Left renal cortex interstitium (tissue), 4 donors: ENCODE results near the gene DCHS1. TPM values are rescaled to one million over a fixed set of nuclear protein-coding genes. Genes with fewer than 3 reads are reported as not detected.

Source experiments
- DNase-seq, 4 donors: peaks; one replicate each; pipeline ENCODE4 v3.0.0-alpha.2; 2013; ENCODE audit warnings: low read depth in 4 of 4, low spot score in 2 of 4, missing footprints in 1 of 4
- polyA plus RNA-seq, 4 donors: library from polyadenylated mRNA; unstranded; fragments of 120-200 nt; gene quantifications; one replicate each; pipeline ENCODE4 v1.2.1, GENCODE V29; 2013; ENCODE audit not compliant: insufficient read length in 4 of 4

The DCHS1 gene
- polyA plus RNA-seq, 4 donors = 29.8 to 49.5 (median 37.8) TPM

DNA sequence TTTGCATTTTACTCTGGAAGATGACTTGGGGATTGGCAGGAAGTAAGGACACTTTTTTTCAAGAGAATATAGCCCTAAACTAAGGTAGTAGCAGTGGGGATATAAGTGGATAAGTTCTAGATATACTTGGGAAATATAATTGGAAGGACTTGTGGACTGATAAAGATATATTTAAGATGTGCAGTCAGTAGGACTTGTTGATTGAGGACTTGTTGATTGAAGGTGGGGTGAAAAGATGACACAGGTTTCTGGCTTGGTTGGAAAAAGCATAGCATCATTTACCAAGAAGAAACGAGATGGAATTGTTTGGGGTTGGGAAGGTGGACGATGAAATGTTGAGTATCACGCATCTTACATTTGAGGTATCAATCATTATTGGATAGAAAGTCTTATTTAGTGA lies 42.1 kb downstream of the DCHS1 start:
- DNase-seq = no peak

DNA sequence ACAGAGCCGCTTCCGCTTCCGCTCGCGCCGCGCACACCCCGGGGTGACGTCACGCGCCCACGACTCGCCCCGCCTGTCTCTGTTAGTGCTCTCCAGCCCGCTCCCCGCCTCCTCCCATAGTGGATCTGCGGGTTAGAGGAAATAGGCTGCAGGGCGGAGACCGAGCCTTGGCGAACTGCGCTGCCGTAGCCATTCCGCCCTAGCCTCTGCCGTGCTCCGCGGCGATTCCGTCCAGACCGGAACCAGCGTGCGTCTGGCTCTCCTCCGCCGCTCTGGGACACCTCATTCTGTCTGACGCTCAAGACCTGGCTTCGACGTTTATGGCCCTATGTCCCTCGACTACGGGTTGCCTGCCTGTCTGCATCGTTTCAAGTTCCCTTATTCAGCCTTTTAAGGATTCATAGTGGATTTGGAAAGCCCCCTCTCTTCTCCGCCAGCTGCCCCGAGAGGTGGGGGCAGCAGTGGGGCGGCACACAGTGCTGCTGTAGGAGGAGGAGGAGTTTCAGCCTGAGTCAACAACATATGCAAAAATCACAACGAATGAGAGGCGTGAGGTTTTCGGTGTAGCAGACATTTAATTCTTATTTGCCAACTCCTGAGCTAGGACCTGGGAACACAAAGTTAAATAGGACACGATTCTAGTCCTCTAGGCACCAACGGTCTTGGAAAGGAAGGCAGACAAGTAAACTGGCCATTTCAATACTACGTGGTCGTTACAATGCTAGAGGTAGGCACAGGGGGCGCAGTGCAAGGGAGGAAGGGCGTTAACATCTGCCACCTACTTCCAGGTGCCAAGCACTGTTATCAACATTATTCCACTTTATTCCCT lies 43.2 kb downstream of the DCHS1 start, which contains the start of gene TAF10:
Gene TAF10 (minus strand): TSS at position 4 of the 829 bp plus-strand sequence. CDS start 27 bp downstream, outside the sequence.
- peak in 3 of 4 donors; percentile 84 to 92 (median 86) for DNase-seq

DNA sequence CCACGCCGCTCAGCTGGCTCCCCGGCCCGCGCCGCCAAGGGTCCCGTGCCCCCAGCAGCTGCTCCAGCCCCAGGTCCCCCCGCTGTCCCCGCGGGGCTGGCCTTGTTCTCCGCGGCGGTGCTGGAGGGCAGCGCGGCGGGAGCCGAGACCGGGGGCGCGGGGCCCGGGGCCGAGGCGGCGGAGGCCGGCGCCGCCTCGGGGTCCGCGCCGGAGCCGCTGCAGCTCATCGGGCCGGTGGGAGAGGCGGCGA lies 43.7 kb downstream of the DCHS1 start:
- DNase-seq = no peak

DNA sequence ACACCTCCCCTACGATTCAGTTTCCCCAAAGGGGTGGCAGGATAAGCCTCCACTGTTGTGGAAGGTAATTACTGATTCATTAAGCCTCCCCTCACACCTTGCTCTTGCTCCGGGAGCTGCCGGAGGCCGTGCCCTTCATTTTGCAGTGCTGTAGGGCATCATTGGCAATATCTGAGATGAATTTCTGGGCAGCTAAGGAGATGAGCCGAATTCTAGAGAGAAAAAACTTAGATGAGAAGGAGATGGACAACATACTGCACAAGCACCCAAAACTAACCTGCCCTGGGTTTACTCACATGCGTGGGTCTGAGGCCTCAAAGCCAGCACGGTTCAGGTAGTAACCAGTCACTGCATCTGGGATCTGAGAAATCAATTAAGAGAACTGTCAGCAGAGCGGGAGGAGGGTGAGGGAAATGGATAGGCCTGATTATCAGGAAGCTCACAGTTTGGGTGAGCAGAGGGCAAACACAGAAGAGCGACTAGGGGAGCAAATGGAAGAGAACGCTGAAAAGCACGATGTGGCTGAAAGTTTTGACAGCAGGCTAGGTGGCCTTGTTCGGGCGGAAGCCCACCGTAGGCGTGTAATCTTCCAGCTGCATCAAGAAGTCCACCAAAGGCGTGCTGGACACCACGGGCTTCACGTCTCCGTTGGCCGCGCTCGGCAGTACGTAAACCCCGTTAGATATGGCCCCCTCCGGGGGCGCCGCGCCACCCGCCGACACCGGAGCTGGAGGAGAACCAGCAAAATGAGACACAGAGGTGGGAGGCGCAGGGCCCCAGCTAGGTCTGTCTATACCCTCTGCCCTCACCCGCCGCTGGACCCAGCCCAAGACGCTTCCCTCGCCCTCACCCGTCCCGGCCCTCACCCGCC lies 44.3 kb downstream of the DCHS1 start:
- no peak for DNase-seq

DNA sequence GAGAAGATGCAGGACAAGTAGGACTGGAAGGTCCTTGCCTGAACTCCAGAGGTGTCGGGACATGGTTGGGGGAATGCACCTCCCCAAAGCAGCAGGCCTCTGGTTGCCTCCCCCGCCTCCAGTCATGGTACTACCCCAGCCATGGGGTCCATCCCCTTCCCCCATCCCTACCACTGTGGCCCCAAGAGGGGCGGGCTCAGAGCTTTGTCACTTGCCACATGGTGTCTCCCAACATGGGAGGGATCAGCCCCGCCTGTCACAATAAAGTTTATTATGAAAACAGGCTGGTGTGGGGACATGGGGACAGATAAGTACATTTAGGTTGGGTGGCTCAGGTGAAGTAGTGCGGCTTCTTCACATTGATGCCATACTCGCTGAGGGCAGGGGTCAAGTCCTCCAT lies 45.0 kb downstream of the DCHS1 start:
- no peak for DNase-seq

DNA sequence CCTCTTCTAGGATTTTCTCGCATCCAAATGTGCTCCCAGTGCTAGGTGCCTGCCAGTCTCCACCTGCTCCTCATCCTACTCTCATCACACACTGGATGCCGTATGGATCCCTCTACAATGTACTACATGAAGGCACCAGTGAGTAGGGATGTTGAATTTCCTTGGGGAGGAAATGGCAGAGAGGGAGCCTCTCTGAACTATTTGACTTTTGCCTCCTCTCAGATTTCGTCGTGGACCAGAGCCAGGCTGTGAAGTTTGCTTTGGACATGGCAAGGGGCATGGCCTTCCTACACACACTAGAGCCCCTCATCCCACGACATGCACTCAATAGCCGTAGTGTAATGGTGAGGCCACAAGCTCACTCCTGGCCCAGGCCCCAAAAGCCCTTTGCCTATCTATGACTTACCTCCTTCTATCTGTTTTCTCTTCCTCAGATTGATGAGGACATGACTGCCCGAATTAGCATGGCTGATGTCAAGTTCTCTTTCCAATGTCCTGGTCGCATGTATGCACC lies 46.0 kb downstream of the DCHS1 start:
- DNase-seq = no peak

DNA sequence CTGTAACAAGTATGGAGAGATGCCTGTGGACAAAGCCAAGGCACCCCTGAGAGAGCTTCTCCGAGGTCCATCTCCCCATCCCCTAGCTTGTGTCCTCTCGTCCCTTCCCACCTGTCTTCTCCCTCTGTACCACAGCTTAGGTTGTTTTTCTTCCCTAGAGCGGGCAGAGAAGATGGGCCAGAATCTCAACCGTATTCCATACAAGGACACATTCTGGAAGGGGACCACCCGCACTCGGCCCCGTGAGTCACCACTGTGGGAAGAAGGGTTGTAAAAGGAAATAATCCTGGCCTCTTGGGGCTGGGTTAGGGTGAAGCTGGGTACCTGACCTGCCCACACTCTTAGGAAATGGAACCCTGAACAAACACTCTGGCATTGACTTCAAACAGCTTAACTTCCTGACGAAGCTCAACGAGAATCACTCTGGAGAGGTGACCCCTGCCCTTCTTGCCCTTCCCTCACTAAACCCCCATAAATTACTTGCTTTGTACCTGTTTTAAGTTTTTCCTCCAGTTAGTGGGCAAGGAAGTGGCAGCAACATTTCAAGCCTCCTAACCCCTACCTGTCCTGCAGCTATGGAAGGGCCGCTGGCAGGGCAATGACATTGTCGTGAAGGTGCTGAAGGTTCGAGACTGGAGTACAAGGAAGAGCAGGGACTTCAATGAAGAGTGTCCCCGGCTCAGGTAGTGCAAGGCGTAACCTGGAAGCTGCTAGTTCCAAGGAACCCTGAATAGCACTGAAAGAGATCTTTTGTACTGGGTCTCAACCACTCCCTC lies 46.7 kb downstream of the DCHS1 start:
- no peak for DNase-seq

DNA sequence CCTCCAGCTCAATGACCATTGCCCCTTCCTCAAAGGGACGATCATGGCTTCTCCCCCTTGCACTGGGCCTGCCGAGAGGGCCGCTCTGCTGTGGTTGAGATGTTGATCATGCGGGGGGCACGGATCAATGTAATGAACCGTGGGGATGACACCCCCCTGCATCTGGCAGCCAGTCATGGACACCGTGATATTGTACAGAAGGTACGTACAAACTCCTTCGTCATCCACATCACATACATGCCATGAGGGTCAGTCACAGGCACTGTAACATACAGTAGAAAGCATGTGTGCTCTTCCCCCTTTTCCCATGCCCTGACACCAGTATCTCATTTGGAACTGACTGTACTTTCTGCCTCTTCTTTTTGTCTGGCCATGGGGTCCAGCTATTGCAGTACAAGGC lies 47.6 kb downstream of the DCHS1 start:
- DNase-seq = no peak

DNA sequence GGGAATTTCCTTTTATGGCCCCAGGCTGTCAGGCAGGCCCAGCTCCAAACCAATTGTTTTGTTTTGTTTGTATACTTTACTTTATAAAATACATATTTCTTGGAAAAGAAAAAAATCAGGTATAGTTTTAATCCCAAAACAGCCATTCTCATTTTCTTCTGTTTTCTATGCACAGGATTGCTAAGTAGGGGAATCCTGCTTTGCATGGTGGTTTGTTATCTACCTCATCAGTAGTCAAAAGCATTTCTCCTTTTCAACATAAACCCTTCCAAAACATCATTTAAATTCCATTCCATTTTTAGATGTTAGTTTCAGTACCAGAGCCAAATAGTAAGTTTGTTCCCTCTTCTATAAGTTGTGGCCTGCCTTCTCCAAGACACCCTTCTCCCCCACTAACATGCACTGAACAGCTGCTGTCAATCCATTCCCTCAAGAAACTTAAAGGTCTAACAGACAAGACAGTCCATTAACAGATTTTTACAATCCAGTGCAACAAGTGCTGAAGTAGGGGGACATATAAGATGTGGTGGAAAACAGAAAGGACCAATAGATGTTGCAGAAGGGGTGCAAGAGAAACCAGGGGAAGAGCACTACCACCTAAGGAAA lies 48.3 kb downstream of the DCHS1 start:
- no peak for DNase-seq

DNA sequence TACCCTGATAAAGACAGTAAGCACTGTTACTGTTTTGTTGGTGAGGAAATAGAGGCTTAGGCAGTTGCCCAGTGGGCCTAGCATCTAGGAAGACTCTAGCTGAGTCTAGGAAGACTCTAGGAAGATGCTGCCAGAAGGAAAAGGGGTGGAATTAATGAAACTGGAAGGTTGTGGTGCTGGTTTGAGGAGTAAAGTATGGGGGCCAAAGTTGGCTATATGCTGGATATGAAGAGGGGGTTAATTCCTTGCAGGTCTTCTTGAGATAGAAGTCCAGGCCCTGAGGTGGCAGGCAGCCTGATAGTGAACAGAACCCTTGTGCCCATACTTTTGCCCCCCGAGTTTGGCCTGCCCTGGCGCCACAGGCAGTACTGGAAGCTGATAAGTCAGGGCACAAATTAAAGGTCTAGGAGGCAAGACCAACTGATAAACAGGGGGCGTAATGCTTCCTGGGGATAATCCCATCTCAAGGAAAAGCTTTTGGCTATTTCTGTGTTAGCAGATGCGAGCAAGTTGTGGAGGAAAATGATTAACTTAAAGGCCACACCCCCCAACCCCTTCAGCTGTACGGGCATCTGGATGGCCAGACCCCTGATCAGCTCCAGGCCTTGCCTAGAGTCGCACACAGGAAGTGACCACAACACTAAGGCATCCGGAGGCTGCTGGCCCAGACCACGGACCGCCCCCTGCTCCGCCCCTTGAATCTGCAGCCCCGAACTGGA lies 49.0 kb downstream of the DCHS1 start:
- DNase-seq = peak in 3 of 4 donors; percentile 78 to 92 (median 85)

DNA sequence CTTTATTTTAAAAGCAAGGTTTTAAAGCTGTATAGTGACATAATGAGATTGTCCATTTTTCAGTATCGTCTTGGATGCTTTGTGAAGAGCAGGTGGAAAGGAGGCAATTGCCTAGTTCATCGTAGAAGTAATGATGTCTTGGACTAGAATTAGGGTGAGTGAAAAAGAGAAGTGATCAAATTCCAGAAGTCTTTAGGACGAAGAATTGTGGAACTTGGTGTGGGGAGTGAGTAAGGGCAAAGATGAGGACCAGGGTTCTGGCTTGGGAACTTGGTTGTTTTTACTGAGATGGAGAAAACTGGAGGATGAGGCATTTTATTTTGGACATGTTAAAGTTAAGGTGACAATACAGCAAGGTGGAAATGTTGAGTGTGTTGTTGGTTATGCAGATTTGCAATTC lies 50.8 kb downstream of the DCHS1 start:
- no peak for DNase-seq

DNA sequence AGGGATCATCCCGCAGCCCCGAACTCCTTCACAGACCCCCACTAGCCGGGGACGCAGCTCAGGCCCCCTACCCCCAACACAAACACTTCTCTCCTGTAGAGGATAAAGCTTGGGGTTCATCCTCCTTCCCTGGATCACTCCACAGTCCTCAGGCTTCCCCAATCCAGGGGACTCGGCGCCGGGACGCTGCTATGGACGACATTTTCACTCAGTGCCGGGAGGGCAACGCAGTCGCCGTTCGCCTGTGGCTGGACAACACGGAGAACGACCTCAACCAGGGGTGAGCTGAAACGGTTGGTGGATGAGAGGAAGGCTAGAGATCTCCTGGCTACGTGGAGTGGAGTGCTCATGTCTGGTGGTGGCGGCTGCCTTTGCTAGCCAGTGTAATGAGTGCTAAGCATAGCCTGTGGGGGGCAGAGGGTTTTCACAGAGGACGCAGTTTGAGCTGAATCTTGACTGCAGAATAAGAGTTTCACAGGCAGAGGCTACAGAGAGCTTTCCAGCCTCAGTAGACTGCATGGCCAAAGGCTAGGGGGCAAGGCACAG lies 51.5 kb downstream of the DCHS1 start:
- DNase-seq = no peak

DNA sequence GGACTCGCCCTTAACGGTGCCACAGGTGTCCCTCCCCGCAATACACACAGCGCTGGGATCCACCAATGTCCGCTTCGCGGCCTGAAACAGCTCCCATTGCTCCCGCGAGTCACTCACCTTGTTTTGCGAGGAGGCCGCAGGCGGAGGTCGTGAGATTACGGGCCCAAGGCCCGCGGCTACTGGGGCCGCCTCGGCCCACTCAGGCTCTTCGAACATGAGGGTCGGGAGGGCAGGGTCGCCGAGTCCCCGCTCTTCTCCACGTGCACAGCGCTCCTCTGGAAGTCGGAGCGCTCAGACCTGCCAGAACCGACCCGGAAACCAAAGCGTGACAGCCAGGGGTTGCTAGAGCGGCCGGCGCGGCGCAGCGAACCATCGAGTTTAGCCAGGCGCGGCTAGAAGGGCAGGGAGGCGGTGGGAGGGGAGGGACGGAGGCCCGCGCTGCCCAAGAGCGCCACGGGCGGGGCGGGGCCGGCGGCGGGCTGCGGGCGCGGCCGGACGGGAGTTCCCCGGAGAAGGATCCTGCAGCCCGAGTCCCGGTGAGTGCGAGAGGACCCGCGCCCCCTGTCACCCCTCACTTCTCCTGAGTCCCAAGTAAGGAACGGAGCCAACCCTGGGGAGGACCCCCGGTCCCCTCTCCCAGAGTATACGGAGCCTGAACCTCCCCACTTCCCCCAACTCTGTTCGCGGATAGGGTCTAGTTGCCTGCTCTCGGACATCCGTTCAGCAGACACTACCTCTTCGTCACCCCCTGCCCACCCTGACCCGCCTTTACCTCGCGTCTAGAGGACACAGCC lies 52.1 kb downstream of the DCHS1 start, which contains the start of the genes ILK and RRP8:
Gene ILK (plus strand): TSS at position 488 of the 794 bp plus-strand sequence. CDS start 498 bp downstream, outside the sequence.
Gene RRP8 (minus strand): TSS at position 330 of the 794 bp plus-strand sequence. CDS start 114 bp downstream, at position 216.
- DNase-seq = peak in 2 of 4 donors; percentile 79 to 83

DNA sequence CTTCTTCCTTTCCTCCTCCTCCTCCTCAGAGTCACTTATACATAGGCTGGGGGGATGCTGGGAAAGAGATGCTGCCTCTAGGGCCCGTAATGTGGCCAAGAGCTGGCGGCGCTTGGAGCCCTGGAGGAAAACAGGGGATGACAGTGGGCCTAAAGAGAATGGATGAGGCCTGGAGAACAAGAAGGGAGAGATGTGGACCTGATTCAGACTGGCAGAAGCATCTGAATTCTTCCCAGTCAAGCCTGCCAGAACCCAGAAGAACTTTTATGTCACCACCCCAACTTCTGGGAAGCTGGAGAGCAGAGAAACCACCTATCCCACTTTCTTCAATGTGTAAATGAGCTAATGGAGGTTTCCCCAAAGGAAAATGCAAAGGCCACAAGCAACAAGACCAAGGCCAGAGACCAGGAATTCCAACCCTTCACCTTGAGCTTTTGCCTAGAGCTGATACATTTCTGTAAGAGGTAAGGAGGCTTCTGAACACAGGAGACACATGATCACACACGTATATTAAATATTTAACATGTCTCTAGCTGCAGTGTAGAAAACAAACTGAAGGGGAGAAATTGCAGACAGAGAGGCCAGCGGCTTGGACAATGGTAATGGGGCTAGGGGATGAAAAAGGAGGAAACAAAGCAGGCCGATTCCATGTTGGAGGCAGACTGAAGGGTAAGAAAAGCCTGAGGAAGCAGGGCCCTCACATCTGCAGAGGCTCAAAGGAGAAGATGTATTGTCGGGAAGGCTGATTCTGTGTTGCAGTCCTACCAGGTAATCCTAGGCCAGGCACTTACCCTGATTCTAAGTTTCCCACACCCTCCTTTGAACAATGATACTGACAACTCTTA lies 53.3 kb downstream of the DCHS1 start:
- DNase-seq = no peak

DNA sequence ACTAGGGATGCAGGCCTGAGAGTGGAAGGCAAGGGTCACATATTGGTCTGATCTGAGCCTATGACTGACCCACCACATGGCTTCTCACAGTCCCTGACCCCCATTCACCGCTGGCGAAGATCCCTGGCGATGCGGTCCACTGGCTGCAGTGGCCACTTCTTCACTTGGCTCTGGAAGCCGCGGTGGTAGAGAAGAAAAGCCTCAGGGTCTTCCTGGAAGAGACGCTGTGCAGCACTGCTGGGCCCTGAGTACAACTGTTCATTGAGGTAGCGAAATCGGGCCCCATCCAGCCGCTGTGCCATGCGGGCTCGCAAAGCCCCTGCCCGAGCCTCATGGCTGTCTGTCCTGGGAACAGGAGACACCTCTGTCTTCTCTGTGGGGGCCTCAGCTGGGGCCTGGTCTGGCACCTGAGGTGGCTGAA lies 54.6 kb downstream of the DCHS1 start:
- no peak for DNase-seq

DNA sequence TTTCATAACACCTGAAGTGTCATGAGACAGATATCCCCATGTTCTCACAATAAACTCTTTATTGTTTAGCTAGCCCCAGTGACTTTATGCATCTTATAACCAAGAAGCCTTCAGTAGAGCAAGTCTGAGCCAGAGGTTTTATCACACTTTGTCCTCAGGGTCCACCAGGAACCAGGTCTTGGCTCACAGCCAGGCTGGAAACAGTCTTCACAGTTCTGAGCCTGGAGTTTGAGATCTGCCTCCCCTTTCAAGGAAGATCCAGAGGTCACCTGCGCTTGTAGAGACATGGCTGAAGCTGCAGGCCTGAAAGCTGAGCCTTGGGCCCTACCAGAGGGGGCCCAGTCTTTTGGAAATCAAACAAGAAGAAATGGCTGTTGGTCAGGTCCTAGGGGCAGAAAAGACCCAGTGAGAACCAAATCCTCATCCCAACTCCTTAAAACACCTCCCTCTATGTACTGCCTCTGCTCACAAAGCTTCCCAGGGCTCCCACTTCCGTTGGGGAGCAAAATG lies 55.7 kb downstream of the DCHS1 start:
- no peak for DNase-seq

DNA sequence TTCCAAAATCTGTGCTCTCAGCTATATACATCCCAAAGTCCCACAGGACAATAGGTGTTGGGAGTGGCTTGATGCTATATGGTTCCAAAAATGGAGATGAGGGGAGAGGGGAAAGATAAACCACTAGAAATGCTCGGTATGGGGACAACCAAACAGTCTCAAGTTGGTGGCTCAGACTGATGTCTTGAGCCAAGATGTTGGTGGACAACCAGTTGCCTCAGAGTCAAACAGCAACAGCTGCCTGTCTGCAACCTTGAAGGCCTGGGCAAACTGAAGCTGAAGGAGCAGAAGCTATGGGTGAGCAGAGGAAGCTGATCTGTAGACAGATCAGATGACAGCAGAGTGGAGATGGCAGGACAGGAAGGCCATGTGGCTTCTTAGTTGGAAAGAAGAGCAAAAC lies 56.2 kb downstream of the DCHS1 start:
- no peak for DNase-seq
